ENCODE data around the gene VDR.

DNA sequence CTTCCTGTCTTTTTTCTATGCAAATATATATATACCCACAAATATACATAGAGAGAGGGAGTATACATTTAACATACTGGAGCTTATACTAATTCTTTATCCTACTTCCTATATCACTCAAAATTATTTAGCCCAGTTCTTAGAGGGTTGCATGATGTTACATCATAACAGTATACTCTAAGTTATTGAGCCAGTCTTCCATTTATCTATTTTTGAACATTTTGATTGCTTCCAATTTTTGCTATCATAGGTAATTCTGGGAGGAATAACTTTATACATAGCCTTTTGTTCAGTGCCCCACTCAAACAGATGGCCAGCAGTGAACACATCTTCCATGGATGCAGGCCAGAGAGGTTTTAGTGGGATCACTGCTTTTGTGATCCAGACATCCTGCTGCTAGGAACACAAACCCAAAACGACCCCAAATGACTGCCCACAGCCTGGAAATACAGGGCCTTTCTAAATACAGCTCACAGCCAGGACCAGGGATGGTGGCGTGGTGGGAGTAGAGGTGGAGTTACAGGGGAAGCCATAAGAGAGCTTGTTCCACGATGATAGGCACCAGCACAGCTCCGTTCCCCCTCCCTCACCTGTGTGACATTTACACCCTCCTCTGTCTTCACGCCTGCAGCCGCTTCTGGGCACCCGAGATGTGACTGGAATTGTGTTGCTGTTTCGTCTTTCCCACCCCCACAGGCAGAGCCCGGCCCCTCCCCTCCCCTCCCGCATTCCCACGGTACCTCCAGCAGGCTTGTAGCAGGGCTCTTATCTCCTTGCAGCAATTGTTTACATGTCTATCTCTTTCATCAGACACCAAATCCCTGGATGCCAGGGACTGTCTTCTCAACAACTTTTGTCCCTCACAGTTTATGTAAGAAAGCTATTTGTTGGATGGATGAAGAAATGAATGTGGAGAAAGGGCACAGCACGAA lies 54.4 kb downstream of the VDR start:
- TF ChIP-seq, protein P1, sequence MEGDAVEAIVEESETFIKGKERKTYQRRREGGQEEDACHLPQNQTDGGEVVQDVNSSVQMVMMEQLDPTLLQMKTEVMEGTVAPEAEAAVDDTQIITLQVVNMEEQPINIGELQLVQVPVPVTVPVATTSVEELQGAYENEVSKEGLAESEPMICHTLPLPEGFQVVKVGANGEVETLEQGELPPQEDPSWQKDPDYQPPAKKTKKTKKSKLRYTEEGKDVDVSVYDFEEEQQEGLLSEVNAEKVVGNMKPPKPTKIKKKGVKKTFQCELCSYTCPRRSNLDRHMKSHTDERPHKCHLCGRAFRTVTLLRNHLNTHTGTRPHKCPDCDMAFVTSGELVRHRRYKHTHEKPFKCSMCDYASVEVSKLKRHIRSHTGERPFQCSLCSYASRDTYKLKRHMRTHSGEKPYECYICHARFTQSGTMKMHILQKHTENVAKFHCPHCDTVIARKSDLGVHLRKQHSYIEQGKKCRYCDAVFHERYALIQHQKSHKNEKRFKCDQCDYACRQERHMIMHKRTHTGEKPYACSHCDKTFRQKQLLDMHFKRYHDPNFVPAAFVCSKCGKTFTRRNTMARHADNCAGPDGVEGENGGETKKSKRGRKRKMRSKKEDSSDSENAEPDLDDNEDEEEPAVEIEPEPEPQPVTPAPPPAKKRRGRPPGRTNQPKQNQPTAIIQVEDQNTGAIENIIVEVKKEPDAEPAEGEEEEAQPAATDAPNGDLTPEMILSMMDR (IDR thresholded peaks at IDR 0.05), result no peak
- no peak for TF ChIP-seq POLR2A (IDR thresholded peaks at IDR 0.05)
